Neutrophil (primary cell): ENCODE measurements around the gene TRABD2B.

Experiments used
- H3K27ac ChIP-seq: fragments of 200-600 bp; sonication (generic); 2 replicates; pipeline ENCODE4 v1.5.1; 2016; ENCODE audit warnings: mild to moderate bottlenecking, moderate library complexity
- H3K27me3 ChIP-seq: fragments of 200-600 bp; sonication (generic); 2 replicates; pipeline ENCODE4 v1.6.0; 2016; ENCODE audit warnings: mild to moderate bottlenecking
- H3K36me3 ChIP-seq: fragments of 200-600 bp; sonication (generic); 2 replicates; pipeline ENCODE4 v1.5.1; 2017
- H3K4me1 ChIP-seq, 2 experiments: fragments of 200-600 bp in 1 of 2; sonication (generic) in 1 of 2; 1 replicate in 1 of 2; 2 replicates in 1 of 2; pipeline versions ENCODE4 v1.5.1 to v1.6.1; 2013 to 2016; ENCODE audit warnings: low read depth in 1 of 2, low read length in 1 of 2, mild to moderate bottlenecking in 1 of 2, moderate library complexity in 1 of 2; ENCODE audit not compliant: control insufficient read depth in 1 of 2, insufficient read depth in 1 of 2
- H3K4me3 ChIP-seq, 2 experiments: fragments of 200-600 bp in 1 of 2; sonication (generic) in 1 of 2; 1 replicate in 1 of 2; 2 replicates in 1 of 2; pipeline ENCODE4 v1.5.1; 2013 to 2016; ENCODE audit warnings: low read depth in 1 of 2, low read length in 1 of 2, mild to moderate bottlenecking in 1 of 2, moderate library complexity in 1 of 2
- H3K9me3 ChIP-seq: fragments of 200-600 bp; sonication (generic); 2 replicates; pipeline ENCODE4 v1.5.1; 2016
- CTCF ChIP-seq: fragments of 200-600 bp; sonication (generic); IDR thresholded peaks from 2 replicates; pipeline ENCODE4 v1.5.1; 2016; ENCODE audit warnings: antibody characterized with exemption

The TRABD2B gene

GRCh38 chr1:47838562-47839432 lies 158.4 kb downstream of the TRABD2B start:
- H3K4me1 ChIP-seq: no peaks in the 10 kb centered on the region
- H3K4me3 ChIP-seq: no peak overlapping the region
- no peaks in the 10 kb centered on the region for H3K9me3 ChIP-seq
- H3K27ac ChIP-seq: no peak overlapping the region
- H3K36me3 ChIP-seq: no peaks in the 10 kb centered on the region
- H3K27me3 ChIP-seq: peaks cover 23% of the 10 kb centered on the region
- no peak for TF ChIP-seq CTCF

GRCh38 chr1:47837866-47838561 lies 159.2 kb downstream of the TRABD2B start:
- no peak for TF ChIP-seq CTCF
- Histone ChIP-seq H3K27me3 (peaks cover 17% of the 10 kb centered on the region), H3K9me3 (no peaks in the 10 kb centered on the region), H3K27ac (no peak overlapping the region), H3K36me3 (no peaks in the 10 kb centered on the region), H3K4me3 (no peak overlapping the region), H3K4me1 (no peaks in the 10 kb centered on the region)

- Histone ChIP-seq H3K4me1 (no peaks in the 10 kb centered on the region), H3K27ac (no peak overlapping the region), H3K36me3 (no peaks in the 10 kb centered on the region), H3K27me3 (peaks cover 11% of the 10 kb centered on the region), H3K4me3 (no peak overlapping the region), H3K9me3 (no peaks in the 10 kb centered on the region)
- no peak for TF ChIP-seq CTCF
These were observed 159.9 kb downstream of the TRABD2B start for GRCh38 chr1:47837056-47837830.

- H3K27me3 ChIP-seq: no peaks in the 10 kb centered on the region
- TF ChIP-seq CTCF: no peak
- no peaks in the 10 kb centered on the region for H3K36me3 ChIP-seq
- no peaks in the 10 kb centered on the region for H3K9me3 ChIP-seq
- H3K4me1 ChIP-seq: no peaks in the 10 kb centered on the region
- no peak overlapping the region for H3K4me3 ChIP-seq
- H3K27ac ChIP-seq: no peak overlapping the region
These were observed 161.8 kb downstream of the TRABD2B start for GRCh38 chr1:47835409-47835808.

- H3K4me3 ChIP-seq: no peak overlapping the region
- no peak overlapping the region for H3K27ac ChIP-seq
- no peak for TF ChIP-seq CTCF
- H3K4me1 ChIP-seq: no peaks in the 10 kb centered on the region
- H3K9me3 ChIP-seq: no peaks in the 10 kb centered on the region
- H3K27me3 ChIP-seq: no peaks in the 10 kb centered on the region
- H3K36me3 ChIP-seq: no peaks in the 10 kb centered on the region
These were observed 162.9 kb downstream of the TRABD2B start for GRCh38 chr1:47834326-47834725.
